ENCODE measurements around the gene CCDC152. TPM values are rescaled to one million over a fixed set of nuclear protein-coding genes. Genes with fewer than 3 reads are reported as not detected.
"Not testable (repeated sequence)": the region's sequence is repeated elsewhere in the genome, so short reads cannot be mapped to it uniquely, and the experiment has no call there.

CCDC152 gene
- total RNA-seq, 2 donors from 2014 or later = 0.81 to 4.7 TPM

- DNase-seq (ENCODE audit: low spot score) (no peak), ATAC-seq (ENCODE audit: insufficient number of reproducible peaks, low FRiP score, low read depth) (no peak)
- no peak for TF ChIP-seq CTCF (IDR thresholded peaks at IDR 0.05)
Measured at GRCh38 chr5:42720251-42720650, 36.4 kb upstream of the CCDC152 start.

DNA sequence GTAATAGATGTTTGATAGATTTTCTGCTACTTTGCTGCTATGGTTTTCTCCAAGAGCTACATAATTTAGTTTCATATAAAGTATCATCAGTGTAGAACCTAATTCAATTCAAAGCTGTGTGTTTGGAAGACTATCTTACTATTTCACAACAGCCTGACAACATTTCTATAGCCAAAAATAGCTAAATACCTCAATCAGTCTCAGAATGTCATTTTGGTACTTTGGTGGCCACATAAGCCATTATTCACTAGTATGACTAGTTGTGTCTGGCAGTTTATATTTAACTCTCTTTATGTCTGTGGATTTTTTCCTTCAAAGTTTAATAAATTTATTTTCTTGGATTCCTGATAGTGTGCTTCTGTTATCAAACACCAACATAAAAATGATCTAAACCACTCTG is 35.1 kb upstream of the CCDC152 start:
- Histone ChIP-seq H3K9me3 (no peaks in the 10 kb centered on the region), H3K36me3 (no peaks in the 10 kb centered on the region), H3K27ac (no peak overlapping the region), H3K27me3 (replicated peaks; ENCODE audit: insufficient read depth) (no peaks in the 10 kb centered on the region), H3K4me1 (ENCODE audit: control insufficient read depth in 1 of 2, low read depth in 2 of 2) (no peaks in the 10 kb centered on the region), H3K4me3 (no peak overlapping the region)
- ATAC-seq (ENCODE audit: insufficient number of reproducible peaks, low FRiP score, low read depth) (no peak), DNase-seq (ENCODE audit: low spot score) (no peak)
- TF ChIP-seq CTCF (IDR thresholded peaks at IDR 0.05) = no peak

More at GRCh38 chr5:42720251-42720650, 36.4 kb upstream of the CCDC152 start:
- H3K4me1 ChIP-seq (ENCODE audit: control insufficient read depth in 1 of 2, low read depth in 2 of 2) = no peaks in the 10 kb centered on the region
- H3K27me3 ChIP-seq (replicated peaks; ENCODE audit: insufficient read depth) = no peaks in the 10 kb centered on the region
- H3K9me3 ChIP-seq = no peaks in the 10 kb centered on the region
- no peaks in the 10 kb centered on the region for H3K36me3 ChIP-seq
- H3K27ac ChIP-seq = no peak overlapping the region
- peak overlapping the region; percentile 10 for H3K4me3 ChIP-seq

GRCh38 chr5:42734531-42735058 is 22.0 kb upstream of the CCDC152 start:
- not testable (repeated sequence) for ATAC-seq (ENCODE audit: insufficient number of reproducible peaks, low FRiP score, low read depth); DNase-seq (ENCODE audit: low spot score)

GRCh38 chr5:42740920-42741319 is 15.7 kb upstream of the CCDC152 start:
- no peak overlapping the region for H3K27ac ChIP-seq
- H3K9me3 ChIP-seq = no peaks in the 10 kb centered on the region
- H3K27me3 ChIP-seq (replicated peaks; ENCODE audit: insufficient read depth) = no peaks in the 10 kb centered on the region
- DNase-seq (ENCODE audit: low spot score) (no peak), ATAC-seq (ENCODE audit: insufficient number of reproducible peaks, low FRiP score, low read depth) (no peak)
- H3K4me3 ChIP-seq = no peak overlapping the region
- no peak for TF ChIP-seq CTCF (IDR thresholded peaks at IDR 0.05)
- H3K4me1 ChIP-seq (ENCODE audit: control insufficient read depth in 1 of 2, low read depth in 2 of 2) = no peaks in the 10 kb centered on the region
- H3K36me3 ChIP-seq = no peaks in the 10 kb centered on the region

More at GRCh38 chr5:42734531-42735058, 22.0 kb upstream of the CCDC152 start:
- not testable (repeated sequence) for H3K4me3 ChIP-seq; H3K9me3 ChIP-seq; H3K36me3 ChIP-seq; H3K27me3 ChIP-seq (replicated peaks; ENCODE audit: insufficient read depth); H3K27ac ChIP-seq; H3K4me1 ChIP-seq (ENCODE audit: control insufficient read depth in 1 of 2, low read depth in 2 of 2)

GRCh38 chr5:42745426-42745825 is 11.2 kb upstream of the CCDC152 start:
- ATAC-seq (ENCODE audit: insufficient number of reproducible peaks, low FRiP score, low read depth) = no peak
- TF ChIP-seq CTCF (IDR thresholded peaks at IDR 0.05) = peak; percentile 8
- no peak overlapping the region for H3K27ac ChIP-seq

DNA sequence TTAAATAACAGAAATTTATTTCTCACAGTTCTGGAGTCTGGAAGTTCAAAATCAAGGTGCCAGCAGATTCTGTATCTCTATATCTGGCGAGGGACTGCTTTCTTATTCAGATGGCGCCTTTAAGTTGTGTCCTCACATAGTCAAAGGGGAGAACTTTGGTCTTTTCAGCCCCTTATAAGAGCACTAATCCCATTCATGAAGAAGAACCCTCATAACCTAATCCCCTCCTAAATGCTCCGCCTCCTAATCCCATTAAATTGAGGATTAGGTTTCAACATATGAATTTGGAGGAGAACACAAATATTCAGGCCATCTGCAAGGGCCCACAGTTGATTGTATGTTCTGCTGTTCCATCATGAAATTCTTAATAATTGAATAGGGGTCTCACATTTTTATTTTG is 10.8 kb upstream of the CCDC152 start:
- Histone ChIP-seq H3K4me1 (ENCODE audit: control insufficient read depth in 1 of 2, low read depth in 2 of 2) (peaks cover 0 to 12% of the 10 kb centered on the region in 2 donors), H3K36me3 (no peaks in the 10 kb centered on the region), H3K4me3 (no peak overlapping the region), H3K27ac (no peak overlapping the region), H3K27me3 (replicated peaks; ENCODE audit: insufficient read depth) (no peaks in the 10 kb centered on the region), H3K9me3 (no peaks in the 10 kb centered on the region)
- ATAC-seq (ENCODE audit: insufficient number of reproducible peaks, low FRiP score, low read depth) = no peak
- no peak for DNase-seq (ENCODE audit: low spot score)
- no peak for TF ChIP-seq CTCF (IDR thresholded peaks at IDR 0.05)

More at GRCh38 chr5:42745426-42745825, 11.2 kb upstream of the CCDC152 start:
- no peaks in the 10 kb centered on the region for H3K36me3 ChIP-seq
- DNase-seq (ENCODE audit: low spot score) = no peak
- H3K27me3 ChIP-seq (replicated peaks; ENCODE audit: insufficient read depth) = no peaks in the 10 kb centered on the region
- peaks cover 0 to 12% of the 10 kb centered on the region in 2 donors for H3K4me1 ChIP-seq (ENCODE audit: control insufficient read depth in 1 of 2, low read depth in 2 of 2)
- H3K9me3 ChIP-seq = no peaks in the 10 kb centered on the region
- H3K4me3 ChIP-seq = no peak overlapping the region

Data from thoracic aorta (tissue), 2 donors.